PFSK-1 (cell line): ENCODE data around the gene AFF2.

Source experiments
- FOXP2 ChIP-seq: optimal IDR thresholded peaks from 2 replicates; pipeline ENCODE3; 2011; ENCODE audit warnings: borderline replicate concordance, control low read depth, inconsistent platforms; ENCODE audit not compliant: insufficient read depth; ENCODE audit errors: extremely low read length, extremely low read depth
- POLR2AphosphoS5 ChIP-seq: IDR thresholded peaks from 2 replicates; pipeline ENCODE4 v1.6.1; 2012; ENCODE audit warnings: low read depth, mild to moderate bottlenecking, control low read depth, low read length, moderate library complexity
- SIN3A ChIP-seq: IDR thresholded peaks from 2 replicates; pipeline ENCODE4 v1.6.1; 2012; ENCODE audit warnings: mild to moderate bottlenecking, low read length, moderate library complexity, borderline replicate concordance; ENCODE audit not compliant: insufficient read depth
- TAF1 ChIP-seq: IDR thresholded peaks from 2 replicates; pipeline ENCODE4 v1.6.1; 2012; ENCODE audit warnings: low read length, control low read depth, borderline replicate concordance; ENCODE audit not compliant: insufficient read depth
- TF ChIP-seq, protein P1 (sequence below), 2 experiments: IDR thresholded peaks; 2 replicates each; pipeline versions ENCODE4 v1.6.1 to v1.8.0; 2011 to 2012; ENCODE audit warnings: low read depth in 2 of 2, low read length in 2 of 2, control low read depth in 1 of 2, inconsistent platforms in 1 of 2, mild to moderate bottlenecking in 1 of 2, moderate library complexity in 1 of 2; ENCODE audit not compliant: insufficient read depth in 1 of 2

DNA sequence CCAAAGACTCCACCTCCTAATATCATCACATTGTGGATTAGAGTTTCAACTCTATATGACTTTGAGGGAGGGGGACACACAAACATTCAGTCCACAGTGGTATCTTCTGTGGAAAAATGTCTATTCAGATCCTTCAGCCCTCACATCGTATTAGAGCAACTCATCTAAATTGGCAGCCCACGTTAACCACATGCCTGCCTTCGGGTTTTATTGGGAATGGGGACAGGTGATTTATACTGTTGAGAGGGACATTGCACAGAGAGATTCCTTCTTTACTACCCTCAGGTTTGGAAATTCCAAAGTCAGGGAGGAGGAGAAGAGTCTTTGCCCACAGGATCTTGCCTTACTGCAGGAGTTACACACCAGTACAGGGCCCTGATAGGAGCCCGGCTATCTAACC lies 372.5 kb downstream of the AFF2 start:
- no peak for TF ChIP-seq POLR2AphosphoS5
- TF ChIP-seq, protein P1, sequence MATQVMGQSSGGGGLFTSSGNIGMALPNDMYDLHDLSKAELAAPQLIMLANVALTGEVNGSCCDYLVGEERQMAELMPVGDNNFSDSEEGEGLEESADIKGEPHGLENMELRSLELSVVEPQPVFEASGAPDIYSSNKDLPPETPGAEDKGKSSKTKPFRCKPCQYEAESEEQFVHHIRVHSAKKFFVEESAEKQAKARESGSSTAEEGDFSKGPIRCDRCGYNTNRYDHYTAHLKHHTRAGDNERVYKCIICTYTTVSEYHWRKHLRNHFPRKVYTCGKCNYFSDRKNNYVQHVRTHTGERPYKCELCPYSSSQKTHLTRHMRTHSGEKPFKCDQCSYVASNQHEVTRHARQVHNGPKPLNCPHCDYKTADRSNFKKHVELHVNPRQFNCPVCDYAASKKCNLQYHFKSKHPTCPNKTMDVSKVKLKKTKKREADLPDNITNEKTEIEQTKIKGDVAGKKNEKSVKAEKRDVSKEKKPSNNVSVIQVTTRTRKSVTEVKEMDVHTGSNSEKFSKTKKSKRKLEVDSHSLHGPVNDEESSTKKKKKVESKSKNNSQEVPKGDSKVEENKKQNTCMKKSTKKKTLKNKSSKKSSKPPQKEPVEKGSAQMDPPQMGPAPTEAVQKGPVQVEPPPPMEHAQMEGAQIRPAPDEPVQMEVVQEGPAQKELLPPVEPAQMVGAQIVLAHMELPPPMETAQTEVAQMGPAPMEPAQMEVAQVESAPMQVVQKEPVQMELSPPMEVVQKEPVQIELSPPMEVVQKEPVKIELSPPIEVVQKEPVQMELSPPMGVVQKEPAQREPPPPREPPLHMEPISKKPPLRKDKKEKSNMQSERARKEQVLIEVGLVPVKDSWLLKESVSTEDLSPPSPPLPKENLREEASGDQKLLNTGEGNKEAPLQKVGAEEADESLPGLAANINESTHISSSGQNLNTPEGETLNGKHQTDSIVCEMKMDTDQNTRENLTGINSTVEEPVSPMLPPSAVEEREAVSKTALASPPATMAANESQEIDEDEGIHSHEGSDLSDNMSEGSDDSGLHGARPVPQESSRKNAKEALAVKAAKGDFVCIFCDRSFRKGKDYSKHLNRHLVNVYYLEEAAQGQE (IDR thresholded peaks at IDR 0.05; ENCODE audit: insufficient read depth in 1 of 2, low read depth in 2 of 2, low read length in 2 of 2), result no peak
- no peak for TF ChIP-seq SIN3A
- TF ChIP-seq TAF1, result no peak
- TF ChIP-seq FOXP2, result no peak
